MM.1S (cell line): Measurements from ENCODE around the gene ANGPTL8.

ENCODE experiments used
- DNase-seq: peaks from one replicate; pipeline ENCODE4 v3.0.0-alpha.2; 2015
- H2AFZ ChIP-seq: fragments of 300-600 bp; sonication (generic); 2 replicates; pipeline ENCODE4 v1.6.0; 2016; ENCODE audit warnings: antibody characterized with exemption, low read length
- H3F3A ChIP-seq: fragments of 300-600 bp; sonication (generic); 2 replicates; pipeline ENCODE4 v1.6.1; 2016; ENCODE audit warnings: mild to moderate bottlenecking, antibody characterized with exemption, low read length, moderate library complexity, mixed read lengths; ENCODE audit not compliant: insufficient read depth
- H3K27ac ChIP-seq: fragments of 300-600 bp; sonication (generic); 2 replicates; pipeline ENCODE4 v1.5.1; 2016; ENCODE audit warnings: mild to moderate bottlenecking, low read length
- H3K27me3 ChIP-seq: fragments of 300-600 bp; sonication (generic); replicated peaks from 2 replicates; pipeline ENCODE4 v1.6.0; 2016; ENCODE audit warnings: low read length; ENCODE audit not compliant: insufficient read depth
- H3K36me3 ChIP-seq: fragments of 300-600 bp; sonication (generic); replicated peaks from 2 replicates; pipeline ENCODE4 v1.6.1; 2016; ENCODE audit warnings: mild to moderate bottlenecking, low read length, mixed read lengths; ENCODE audit not compliant: insufficient read depth
- H3K4me1 ChIP-seq: fragments of 300-600 bp; sonication (generic); 2 replicates; pipeline ENCODE4 v1.6.1; 2016; ENCODE audit warnings: low read length, mixed read lengths
- H3K4me2 ChIP-seq: fragments of 300-600 bp; sonication (generic); 2 replicates; pipeline ENCODE4 v1.6.0; 2016; ENCODE audit warnings: low read depth, low read length
- H3K4me3 ChIP-seq: fragments of 300-600 bp; sonication (generic); 2 replicates; pipeline ENCODE4 v1.5.1; 2016; ENCODE audit warnings: low read length, mixed read lengths
- H3K79me2 ChIP-seq: fragments of 300-600 bp; sonication (generic); 2 replicates; pipeline ENCODE4 v1.6.1; 2016; ENCODE audit warnings: mixed run types, low read length, mixed read lengths
- H3K9ac ChIP-seq: fragments of 300-600 bp; sonication (generic); 2 replicates; pipeline ENCODE4 v1.6.1; 2016; ENCODE audit warnings: low read length, mixed read lengths
- H3K9me2 ChIP-seq: fragments of 300-600 bp; sonication (generic); replicated peaks from 2 replicates; pipeline ENCODE4 v1.6.1; 2016; ENCODE audit warnings: mild to moderate bottlenecking, low read length, mixed read lengths; ENCODE audit not compliant: insufficient read depth
- H3K9me3 ChIP-seq: fragments of 300-600 bp; sonication (generic); replicated peaks from 2 replicates; pipeline ENCODE4 v1.6.1; 2016; ENCODE audit warnings: mild to moderate bottlenecking, low read length, mixed read lengths; ENCODE audit not compliant: insufficient read depth
- H4K20me1 ChIP-seq: fragments of 300-600 bp; sonication (generic); 2 replicates; pipeline ENCODE4 v1.6.1; 2016; ENCODE audit warnings: mild to moderate bottlenecking, low read length, moderate library complexity, mixed read lengths; ENCODE audit not compliant: insufficient read depth
- EZH2 ChIP-seq: fragments of 300-600 bp; sonication (generic); optimal IDR thresholded peaks from 2 replicates; pipeline ENCODE3; 2017; ENCODE audit warnings: low read depth, mild to moderate bottlenecking, antibody characterized with exemption, low read length, mixed read lengths
- EZH2phosphoT487 ChIP-seq: fragments of 300-600 bp; sonication (generic); IDR thresholded peaks from 2 replicates; pipeline ENCODE4 v1.6.1; 2018; ENCODE audit warnings: antibody characterized with exemption, low read length
- TF ChIP-seq, protein P1 (sequence below): fragments of 300-600 bp; sonication (generic); IDR thresholded peaks from 2 replicates; pipeline ENCODE4 v1.5.1; 2016; ENCODE audit warnings: antibody characterized with exemption, low read length, mixed read lengths

ANGPTL8 gene

DNA sequence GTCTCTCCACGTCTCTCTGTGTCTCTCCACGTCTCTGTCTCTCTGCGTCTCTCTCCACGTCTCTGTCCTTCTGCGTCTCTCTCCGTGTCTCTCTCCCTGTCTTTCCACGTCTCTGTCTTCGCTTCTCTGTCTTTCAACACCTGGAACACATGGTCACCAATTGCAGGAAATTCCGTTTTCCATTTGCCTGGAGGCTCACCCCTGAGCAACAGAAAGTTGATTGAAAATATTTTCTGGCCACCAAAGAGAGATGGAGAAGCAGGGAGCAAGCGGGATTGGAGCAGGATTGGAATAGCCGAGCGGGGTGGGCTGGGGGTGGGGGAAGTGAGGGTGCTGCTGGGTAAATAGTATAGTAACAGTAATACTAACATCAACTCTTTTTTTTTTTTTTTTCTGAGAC lies 43.7 kb upstream of the ANGPTL8 start:
- H3K4me3 ChIP-seq, result no peak overlapping the region
- H2AFZ ChIP-seq, result no peak overlapping the region
- H3K27ac ChIP-seq, result no peak overlapping the region
- H3K9me3 ChIP-seq, result no peaks in the 10 kb centered on the region
- DNase-seq, result no peak
- H3K79me2 ChIP-seq, result 0 out of 2 replicates have a peak, but pooled peaks cover 3% of the 10 kb centered on the region
- H3K36me3 ChIP-seq, result no peaks in the 10 kb centered on the region
- H3K9me2 ChIP-seq, result no peaks in the 10 kb centered on the region
- H3K4me2 ChIP-seq, result no peak overlapping the region
- no peaks in the 10 kb centered on the region for H3K27me3 ChIP-seq
- no peaks in the 10 kb centered on the region for H4K20me1 ChIP-seq
- TF ChIP-seq, protein P1, sequence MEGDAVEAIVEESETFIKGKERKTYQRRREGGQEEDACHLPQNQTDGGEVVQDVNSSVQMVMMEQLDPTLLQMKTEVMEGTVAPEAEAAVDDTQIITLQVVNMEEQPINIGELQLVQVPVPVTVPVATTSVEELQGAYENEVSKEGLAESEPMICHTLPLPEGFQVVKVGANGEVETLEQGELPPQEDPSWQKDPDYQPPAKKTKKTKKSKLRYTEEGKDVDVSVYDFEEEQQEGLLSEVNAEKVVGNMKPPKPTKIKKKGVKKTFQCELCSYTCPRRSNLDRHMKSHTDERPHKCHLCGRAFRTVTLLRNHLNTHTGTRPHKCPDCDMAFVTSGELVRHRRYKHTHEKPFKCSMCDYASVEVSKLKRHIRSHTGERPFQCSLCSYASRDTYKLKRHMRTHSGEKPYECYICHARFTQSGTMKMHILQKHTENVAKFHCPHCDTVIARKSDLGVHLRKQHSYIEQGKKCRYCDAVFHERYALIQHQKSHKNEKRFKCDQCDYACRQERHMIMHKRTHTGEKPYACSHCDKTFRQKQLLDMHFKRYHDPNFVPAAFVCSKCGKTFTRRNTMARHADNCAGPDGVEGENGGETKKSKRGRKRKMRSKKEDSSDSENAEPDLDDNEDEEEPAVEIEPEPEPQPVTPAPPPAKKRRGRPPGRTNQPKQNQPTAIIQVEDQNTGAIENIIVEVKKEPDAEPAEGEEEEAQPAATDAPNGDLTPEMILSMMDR, result no peak
- TF ChIP-seq EZH2phosphoT487 (no peak), EZH2 (no peak)
- peaks cover 5% of the 10 kb centered on the region; the same call in 1 of the 2 replicates for H3F3A ChIP-seq
- 0 out of 2 replicates have a peak, but pooled peaks cover 3% of the 10 kb centered on the region for H3K4me1 ChIP-seq
- H3K9ac ChIP-seq, result no peak overlapping the region

DNA sequence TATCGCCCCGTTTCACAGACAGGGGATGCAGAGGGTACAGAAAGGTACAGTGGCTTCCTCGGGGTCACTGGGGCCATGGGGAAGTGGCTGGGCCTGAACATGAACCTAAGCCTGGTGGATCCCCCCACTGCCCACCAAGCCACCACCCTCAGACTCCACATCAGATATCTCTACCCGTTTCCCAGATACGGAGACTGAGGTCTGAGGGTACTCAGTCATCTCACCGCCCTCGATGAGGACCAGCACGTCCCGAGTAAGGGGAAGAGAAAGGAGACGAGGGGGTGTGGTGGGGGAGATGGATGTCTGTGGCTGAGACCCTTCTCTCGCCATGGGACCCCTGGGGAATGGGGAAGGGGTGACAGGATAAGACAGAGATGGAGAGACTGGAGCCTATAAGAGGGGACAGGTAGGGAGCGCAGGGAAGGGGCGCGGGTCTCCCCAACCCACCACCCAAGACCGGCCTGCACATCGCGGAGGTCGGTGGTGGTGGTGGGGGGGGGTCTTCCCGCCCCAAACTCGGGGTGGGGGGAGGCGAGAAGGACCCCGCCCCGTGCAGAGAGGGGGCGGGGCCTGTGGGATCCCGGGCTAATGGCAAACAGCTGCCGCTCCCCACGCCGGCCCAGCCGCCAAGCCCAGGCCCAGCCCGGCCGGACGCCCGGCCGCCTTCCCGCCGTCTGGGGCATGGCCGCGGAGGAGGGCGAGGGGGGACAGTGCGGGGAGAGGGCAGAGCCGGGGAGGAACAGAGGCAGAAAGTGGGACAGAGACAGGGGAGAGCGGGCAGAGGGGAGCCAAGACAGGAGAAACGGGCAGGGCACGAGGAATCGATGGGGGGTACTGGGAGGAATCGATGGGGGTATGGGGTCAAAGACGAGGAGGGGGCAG lies 42.8 kb upstream of the ANGPTL8 start:
- Histone ChIP-seq H3K4me3 (peak overlapping the region; percentile 85), H3K27ac (no peak overlapping the region), H3F3A (peaks cover 5% of the 10 kb centered on the region; the same call in 1 of the 2 replicates), H3K9me3 (no peaks in the 10 kb centered on the region), H3K27me3 (no peaks in the 10 kb centered on the region), H3K4me2 (peak overlapping the region; percentile 98), H3K79me2 (0 out of 2 replicates have a peak, but pooled peaks cover 3% of the 10 kb centered on the region), H3K9ac (peak overlapping the region; percentile 79), H3K36me3 (no peaks in the 10 kb centered on the region), H4K20me1 (no peaks in the 10 kb centered on the region), H3K4me1 (0 out of 2 replicates have a peak, but pooled peaks cover 3% of the 10 kb centered on the region), H2AFZ (peak overlapping the region; percentile 85), H3K9me2 (no peaks in the 10 kb centered on the region)
- TF ChIP-seq, protein P1, result no peak
- TF ChIP-seq EZH2 (no peak), EZH2phosphoT487 (no peak)
- no peak for DNase-seq

DNA sequence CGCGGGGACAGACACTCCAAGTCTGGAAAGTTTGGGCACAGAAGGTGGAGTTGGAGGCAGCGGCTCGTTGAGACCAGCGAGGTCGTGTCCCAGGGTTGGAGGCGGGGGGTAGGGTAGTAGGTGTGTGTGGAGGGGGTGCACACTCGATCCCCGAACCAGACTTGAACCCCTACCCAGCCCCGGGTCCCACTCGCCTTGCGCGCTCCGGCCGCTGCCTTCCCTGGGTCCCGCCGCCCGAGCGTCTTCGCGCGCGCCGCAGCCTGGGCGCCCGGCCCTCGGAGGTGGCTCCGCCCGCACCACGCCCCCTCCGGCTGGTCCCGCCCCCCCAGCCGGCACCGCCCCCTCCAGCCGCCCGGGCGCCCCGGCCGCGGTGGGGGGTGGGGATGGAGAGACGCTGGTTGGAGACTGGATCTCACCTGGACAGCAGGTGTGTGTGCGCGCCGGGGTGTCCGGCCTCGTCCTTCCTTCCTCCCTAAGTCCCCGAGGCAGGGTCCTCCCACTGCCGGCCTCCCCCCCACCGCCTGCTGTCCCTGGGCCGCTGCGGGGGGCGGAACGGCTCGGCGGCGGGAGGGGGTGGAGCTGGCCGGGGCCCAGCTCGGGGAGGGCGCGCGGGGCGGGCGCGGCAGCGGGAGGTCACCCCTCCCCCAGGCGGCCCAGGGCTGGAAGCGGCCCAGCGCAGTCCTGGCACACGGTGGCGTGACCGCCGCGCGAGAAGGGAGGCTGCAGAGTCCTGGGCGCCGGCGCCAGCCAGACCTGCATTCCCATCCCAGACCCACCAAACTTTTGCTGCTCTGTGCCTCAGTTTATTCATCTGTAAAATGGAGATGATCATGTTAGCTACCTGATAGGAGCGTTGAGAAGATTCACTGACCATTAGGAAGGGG lies 41.9 kb upstream of the ANGPTL8 start, which contains the start of gene KANK2:
Gene KANK2, minus strand, starts transcription at position 255 of the 884 bp plus-strand sequence. CDS start 3,034 bp downstream, outside the sequence.
- no peaks in the 10 kb centered on the region for H3K9me2 ChIP-seq
- 0 out of 2 replicates have a peak, but pooled peaks cover 3% of the 10 kb centered on the region for H3K4me1 ChIP-seq

More for the DNA sequence above, 41.9 kb upstream of the ANGPTL8 start, which contains the start of gene KANK2:
- H3K9me3 ChIP-seq, result no peaks in the 10 kb centered on the region
- H3K27ac ChIP-seq, result peak within 1 kb of the TSS; percentile 57; the same call in 1 of the 2 replicates
- TF ChIP-seq, protein P1, result peak; percentile 32
- TF ChIP-seq EZH2phosphoT487, result no peak
- H3K79me2 ChIP-seq, result 0 out of 2 replicates have a peak, but pooled peaks cover 3% of the 10 kb centered on the region
- H3K9ac ChIP-seq, result peak within 1 kb of the TSS; percentile 79
- peaks cover 5% of the 10 kb centered on the region; the same call in 1 of the 2 replicates for H3F3A ChIP-seq
- no peaks in the 10 kb centered on the region for H3K27me3 ChIP-seq
- H3K4me2 ChIP-seq, result peak within 1 kb of the TSS; percentile 98
- H4K20me1 ChIP-seq, result no peaks in the 10 kb centered on the region
- peak within 1 kb of the TSS; percentile 85 for H3K4me3 ChIP-seq
- peak; percentile 85 for DNase-seq
- peak within 1 kb of the TSS; percentile 85 for H2AFZ ChIP-seq
- no peaks in the 10 kb centered on the region for H3K36me3 ChIP-seq
